ENCODE results near the gene MAP4K2. TPM values are rescaled to one million over a fixed set of nuclear protein-coding genes. Genes with fewer than 3 reads are reported as not detected.

MAP4K2 gene
- total and polyA plus RNA-seq, 4 donors, result 15.0 to 41.8 (median 23.8) TPM

DNA sequence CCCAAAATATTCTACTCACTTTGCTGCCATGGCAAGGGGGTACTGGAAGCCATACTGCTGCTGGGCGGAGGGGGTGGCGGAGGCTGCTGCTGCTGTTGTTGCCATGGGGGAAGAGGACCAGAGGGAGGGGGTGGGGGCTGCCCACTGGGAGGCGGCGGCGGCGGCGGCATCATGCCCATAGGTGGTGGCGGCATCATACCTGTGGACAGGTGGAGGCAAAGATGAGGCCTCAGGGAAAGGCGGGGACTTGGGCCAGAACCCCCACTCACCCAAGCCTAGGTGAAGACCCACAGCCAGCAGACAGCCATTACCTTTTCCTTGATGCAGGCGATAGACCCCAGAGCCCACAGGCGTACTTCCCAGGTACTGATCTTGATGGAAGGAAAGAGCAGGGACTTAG lies 36.1 kb downstream of the MAP4K2 start:
- Histone ChIP-seq H3K27ac (ENCODE audit: low read depth in 1 of 2, low read length in 1 of 2) (no peak overlapping the region), H3K9me3 (ENCODE audit: control insufficient read depth in 4 of 4, insufficient read depth in 3 of 4, low read length in 3 of 4) (no peaks in the 10 kb centered on the region), H3K4me3 (no peak overlapping the region), H3K27me3 (ENCODE audit: control insufficient read depth in 3 of 3, insufficient read depth in 3 of 3, low read length in 2 of 3) (no peaks in the 10 kb centered on the region), H3K9ac (ENCODE audit: insufficient read depth in 1 of 2, low read length in 2 of 2) (no peak overlapping the region), H3K36me3 (ENCODE audit: control insufficient read depth in 4 of 4, insufficient read depth in 4 of 4, low read length in 4 of 4) (peaks cover 71 to 86% (median 73%) of the 10 kb centered on the region in 4 donors), H3K4me1 (ENCODE audit: control insufficient read depth in 5 of 5, insufficient read depth in 5 of 5, low read length in 5 of 5) (peaks cover 0 to 4% (median 0%) of the 10 kb centered on the region in 5 donors)
- WGBS, 2 donors, result 98% methylated on average over 10 to 11 of the region's 11 CpGs
- ATAC-seq (ENCODE audit: insufficient read depth, low FRiP score) (no peak), DNase-seq (no peak)
- TF ChIP-seq, protein P1, sequence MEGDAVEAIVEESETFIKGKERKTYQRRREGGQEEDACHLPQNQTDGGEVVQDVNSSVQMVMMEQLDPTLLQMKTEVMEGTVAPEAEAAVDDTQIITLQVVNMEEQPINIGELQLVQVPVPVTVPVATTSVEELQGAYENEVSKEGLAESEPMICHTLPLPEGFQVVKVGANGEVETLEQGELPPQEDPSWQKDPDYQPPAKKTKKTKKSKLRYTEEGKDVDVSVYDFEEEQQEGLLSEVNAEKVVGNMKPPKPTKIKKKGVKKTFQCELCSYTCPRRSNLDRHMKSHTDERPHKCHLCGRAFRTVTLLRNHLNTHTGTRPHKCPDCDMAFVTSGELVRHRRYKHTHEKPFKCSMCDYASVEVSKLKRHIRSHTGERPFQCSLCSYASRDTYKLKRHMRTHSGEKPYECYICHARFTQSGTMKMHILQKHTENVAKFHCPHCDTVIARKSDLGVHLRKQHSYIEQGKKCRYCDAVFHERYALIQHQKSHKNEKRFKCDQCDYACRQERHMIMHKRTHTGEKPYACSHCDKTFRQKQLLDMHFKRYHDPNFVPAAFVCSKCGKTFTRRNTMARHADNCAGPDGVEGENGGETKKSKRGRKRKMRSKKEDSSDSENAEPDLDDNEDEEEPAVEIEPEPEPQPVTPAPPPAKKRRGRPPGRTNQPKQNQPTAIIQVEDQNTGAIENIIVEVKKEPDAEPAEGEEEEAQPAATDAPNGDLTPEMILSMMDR (IDR thresholded peaks at IDR 0.05; ENCODE audit: control extremely low read depth, extremely low read depth), result no peak

DNA sequence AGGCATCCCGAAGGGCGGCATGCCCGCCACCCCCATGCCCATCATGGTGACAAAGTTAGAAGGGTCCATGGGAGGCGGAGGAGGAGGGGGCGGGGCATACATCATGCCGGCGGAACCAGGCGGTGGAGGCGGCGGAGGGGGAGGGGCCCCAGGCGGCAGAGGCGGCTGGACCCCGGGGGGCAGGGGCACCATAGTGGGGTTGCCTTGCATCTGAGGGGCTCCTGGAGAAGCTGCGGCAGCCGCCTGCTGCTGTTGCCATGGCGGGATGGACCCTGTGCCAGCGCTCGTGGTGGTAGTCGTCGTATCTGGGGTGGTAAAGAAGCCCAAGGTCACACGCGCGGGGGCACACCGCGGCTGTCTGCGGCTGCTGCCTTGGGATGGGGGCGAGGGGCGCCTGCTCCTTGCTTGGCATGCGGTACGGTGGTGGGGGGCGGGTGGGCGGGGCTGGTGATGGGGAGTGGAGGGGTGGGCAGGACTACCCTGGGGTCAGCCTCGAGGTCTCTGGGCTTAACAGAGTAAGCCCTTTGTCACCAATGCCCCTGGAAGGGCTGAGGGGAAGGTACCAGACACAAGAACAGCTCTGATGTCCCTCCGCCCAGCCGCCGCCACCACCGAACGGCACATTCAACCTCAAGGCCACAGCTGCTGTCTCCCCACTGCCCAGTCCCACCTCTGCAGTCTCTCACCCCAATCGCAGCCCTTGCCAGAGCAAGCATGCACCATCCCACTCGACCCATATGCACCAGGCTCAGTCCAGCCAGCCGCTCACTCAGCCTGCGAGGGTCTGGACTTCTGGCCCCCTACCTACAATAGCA lies 37.0 kb downstream of the MAP4K2 start:
- Histone ChIP-seq H3K4me3 (no peak overlapping the region), H3K36me3 (ENCODE audit: control insufficient read depth in 4 of 4, insufficient read depth in 4 of 4, low read length in 4 of 4) (peaks cover 63 to 82% (median 66%) of the 10 kb centered on the region in 4 donors), H3K9ac (ENCODE audit: insufficient read depth in 1 of 2, low read length in 2 of 2) (no peak overlapping the region), H3K4me1 (ENCODE audit: control insufficient read depth in 5 of 5, insufficient read depth in 5 of 5, low read length in 5 of 5) (peaks cover 0 to 4% (median 0%) of the 10 kb centered on the region in 5 donors), H3K27me3 (ENCODE audit: control insufficient read depth in 3 of 3, insufficient read depth in 3 of 3, low read length in 2 of 3) (no peaks in the 10 kb centered on the region), H3K27ac (ENCODE audit: low read depth in 1 of 2, low read length in 1 of 2) (no peak overlapping the region), H3K9me3 (ENCODE audit: control insufficient read depth in 4 of 4, insufficient read depth in 3 of 4, low read length in 3 of 4) (no peaks in the 10 kb centered on the region)
- TF ChIP-seq, protein P1 (IDR thresholded peaks at IDR 0.05; ENCODE audit: control extremely low read depth, extremely low read depth), result no peak
- DNase-seq (no peak), ATAC-seq (ENCODE audit: insufficient read depth, low FRiP score) (no peak)
- WGBS, 2 donors, result 92% methylated on average over 25 to 42 of the region's 42 CpGs

DNA sequence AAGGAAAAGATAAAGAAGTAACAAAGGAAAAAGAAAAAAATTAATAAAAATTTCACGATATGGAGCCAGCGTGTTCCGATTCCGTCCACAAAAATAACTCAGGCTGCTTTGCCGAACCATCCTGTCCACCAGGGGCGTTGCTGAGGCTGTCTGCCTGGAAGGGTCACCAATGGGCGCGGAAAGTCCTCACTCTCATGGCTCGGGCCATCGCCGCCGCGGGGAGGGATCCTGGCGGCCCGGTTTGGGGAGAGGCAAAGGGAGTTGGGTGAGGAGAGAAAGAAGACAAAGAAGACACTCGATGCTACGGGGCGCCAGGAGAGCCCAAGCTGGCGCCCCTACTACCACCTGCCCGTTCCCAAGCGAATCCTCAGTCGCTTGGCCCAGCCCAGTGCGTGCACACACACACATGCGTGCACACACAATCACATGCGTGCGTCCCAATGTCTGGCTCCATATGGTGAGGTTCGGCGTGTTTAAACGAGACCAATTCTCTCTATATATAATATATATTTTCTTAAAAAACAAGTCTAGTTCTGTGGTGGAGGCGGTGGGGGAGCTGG lies 37.6 kb downstream of the MAP4K2 start:
- Histone ChIP-seq H3K27me3 (ENCODE audit: control insufficient read depth in 3 of 3, insufficient read depth in 3 of 3, low read length in 2 of 3) (no peaks in the 10 kb centered on the region), H3K4me1 (ENCODE audit: control insufficient read depth in 5 of 5, insufficient read depth in 5 of 5, low read length in 5 of 5) (peaks cover 0 to 5% (median 3%) of the 10 kb centered on the region in 5 donors), H3K27ac (ENCODE audit: low read depth in 1 of 2, low read length in 1 of 2) (no peak overlapping the region), H3K36me3 (ENCODE audit: control insufficient read depth in 4 of 4, insufficient read depth in 4 of 4, low read length in 4 of 4) (peaks cover 57 to 78% (median 59%) of the 10 kb centered on the region in 4 donors), H3K9ac (ENCODE audit: insufficient read depth in 1 of 2, low read length in 2 of 2) (no peak overlapping the region), H3K4me3 (no peak overlapping the region), H3K9me3 (ENCODE audit: control insufficient read depth in 4 of 4, insufficient read depth in 3 of 4, low read length in 3 of 4) (no peaks in the 10 kb centered on the region)
- ATAC-seq (ENCODE audit: insufficient read depth, low FRiP score), result no peak
- TF ChIP-seq, protein P1 (IDR thresholded peaks at IDR 0.05; ENCODE audit: control extremely low read depth, extremely low read depth), result no peak
- WGBS, 2 donors, result 90 to 93% methylated on average over 29 to 30 of the region's 30 CpGs
- DNase-seq, result no peak

Measured in lung (tissue), 12 donors.